NCI-H82 (cell line): ENCODE results near the gene ASB8.

Source experiments
- DNase-seq: peaks from one replicate; lab custom pipeline; 2025; lab: John Stamatoyannopoulos, UW

Gene ASB8

DNA sequence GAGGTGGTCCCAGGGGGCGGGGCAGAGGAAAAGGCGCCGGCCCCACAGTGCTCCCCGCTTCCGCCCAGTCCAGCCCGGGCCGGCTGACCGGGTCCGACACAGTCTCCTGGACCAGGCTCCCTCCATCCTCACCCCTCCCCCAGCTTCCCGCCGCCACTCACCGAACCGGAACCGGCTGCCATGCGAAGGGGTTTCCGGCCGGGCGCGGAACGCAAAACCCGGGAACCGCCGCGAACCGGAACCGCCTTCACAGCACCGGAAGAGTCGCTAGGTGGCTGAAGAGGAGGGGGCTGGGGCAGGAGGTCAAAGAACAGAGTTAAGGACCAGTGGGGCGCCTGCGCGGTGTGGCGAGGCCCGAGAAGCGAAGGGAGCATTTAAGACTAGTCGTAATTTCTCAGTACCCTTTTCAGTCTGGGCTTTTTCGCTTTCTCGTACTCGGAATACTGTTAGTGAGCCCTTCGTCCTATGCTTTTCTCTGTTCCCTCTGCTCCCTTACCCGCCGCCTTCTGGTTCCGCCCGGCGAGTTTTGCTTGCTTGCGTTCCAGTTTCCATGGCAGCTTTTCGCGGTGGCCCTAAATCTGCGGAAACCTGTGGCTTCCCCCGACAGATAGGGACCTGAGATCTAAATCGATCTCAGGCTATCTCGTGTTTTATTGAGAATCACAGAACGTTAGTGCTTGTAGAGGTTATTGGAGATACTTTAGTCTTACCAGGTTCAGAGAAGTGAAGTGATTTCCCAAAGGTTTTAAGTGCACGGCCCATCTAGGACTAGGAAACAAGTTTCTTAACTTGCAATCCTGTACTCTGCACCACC, 51.2 kb downstream of the ASB8 start, which contains the start of gene SENP1:
TSS of gene SENP1 (minus strand) at position 213 of the 814 bp plus-strand sequence. CDS start 4,607 bp downstream, outside the sequence.
- peak; percentile 94 for DNase-seq

DNA sequence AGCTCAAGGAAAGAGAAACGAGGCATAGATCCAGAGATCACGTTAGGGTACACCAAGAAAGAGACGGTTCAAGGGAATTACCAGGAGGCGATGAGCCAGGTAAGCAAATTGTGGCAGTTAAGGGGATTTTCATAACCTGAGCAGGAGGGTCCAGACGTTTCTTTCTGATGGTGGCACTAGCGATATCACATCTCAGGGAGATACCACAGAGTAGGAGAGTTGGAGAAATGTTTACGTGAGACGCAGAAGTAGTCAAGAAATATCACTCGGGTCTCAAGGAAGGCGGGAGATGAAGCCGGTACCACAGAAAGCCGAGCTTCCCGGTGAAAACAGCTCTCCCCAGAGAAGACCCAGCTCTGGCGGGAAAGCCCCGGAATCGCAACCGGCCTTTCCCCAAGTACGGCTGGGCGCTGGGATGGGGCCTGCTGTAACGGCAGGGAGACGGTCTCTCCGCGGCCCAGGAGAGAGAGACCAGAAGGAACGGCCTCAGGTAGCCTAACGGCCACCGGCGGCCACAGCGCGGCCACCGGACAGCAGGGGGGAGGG, 51.9 kb downstream of the ASB8 start:
- DNase-seq: peak; percentile 68

DNA sequence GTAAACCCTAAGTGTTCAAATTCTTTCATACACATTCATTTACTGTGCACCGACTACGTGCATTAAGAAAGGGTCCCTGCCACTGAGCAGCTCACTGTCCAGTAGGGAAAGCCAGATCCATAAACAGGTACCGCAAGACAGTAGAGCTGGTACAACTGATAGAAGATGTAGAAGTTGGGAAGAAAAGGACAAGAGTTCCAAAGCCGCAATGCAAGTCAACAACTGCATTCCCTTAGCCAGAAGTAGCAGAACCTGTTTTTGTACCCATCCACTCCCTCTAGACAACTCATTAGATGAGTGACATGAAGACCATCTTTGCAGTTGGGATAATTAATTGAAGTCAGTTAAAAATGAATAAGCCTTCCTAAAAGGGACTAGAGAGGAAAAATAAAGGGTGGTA, 52.8 kb downstream of the ASB8 start:
- DNase-seq: no peak
